ENCODE measurements around the gene PPAN.

Gene PPAN

DNA sequence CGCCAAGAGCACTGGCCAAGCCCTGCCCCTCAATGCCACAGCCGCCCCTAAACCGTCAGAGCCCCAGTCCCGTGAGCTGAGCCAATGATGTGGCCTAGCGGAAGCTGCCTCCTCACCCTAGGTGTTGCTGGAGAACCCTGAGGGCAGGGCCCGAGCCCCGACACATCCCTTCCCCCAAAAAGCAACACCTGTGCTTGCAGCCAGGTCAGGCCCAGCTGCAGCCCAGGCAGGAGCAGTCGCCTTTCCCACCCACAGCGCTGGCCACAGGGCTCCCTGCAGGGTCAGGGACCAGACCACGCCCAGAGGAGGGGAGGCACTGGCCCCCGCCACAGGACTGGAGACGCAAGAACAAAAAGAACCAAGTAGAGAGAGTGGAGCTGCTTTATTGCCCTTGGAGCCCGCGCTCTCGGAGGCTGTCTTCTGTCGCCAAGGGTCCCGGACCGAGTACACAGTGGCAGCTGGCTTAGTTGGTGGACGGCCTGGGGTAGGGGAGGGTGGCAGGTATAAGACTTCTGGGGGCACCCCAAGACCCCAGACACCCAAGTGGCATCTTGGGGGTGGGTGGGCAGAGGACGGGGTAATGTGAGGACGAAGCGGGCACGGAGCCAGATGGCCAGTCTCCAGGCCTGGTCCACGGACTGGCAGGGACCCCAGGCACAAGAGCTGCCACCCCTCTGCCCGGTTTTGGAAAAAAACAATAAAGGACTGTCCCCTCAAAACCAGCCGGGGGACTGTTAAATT, 8.7 kb downstream of the PPAN start:
- DNase-seq: no peak

DNA sequence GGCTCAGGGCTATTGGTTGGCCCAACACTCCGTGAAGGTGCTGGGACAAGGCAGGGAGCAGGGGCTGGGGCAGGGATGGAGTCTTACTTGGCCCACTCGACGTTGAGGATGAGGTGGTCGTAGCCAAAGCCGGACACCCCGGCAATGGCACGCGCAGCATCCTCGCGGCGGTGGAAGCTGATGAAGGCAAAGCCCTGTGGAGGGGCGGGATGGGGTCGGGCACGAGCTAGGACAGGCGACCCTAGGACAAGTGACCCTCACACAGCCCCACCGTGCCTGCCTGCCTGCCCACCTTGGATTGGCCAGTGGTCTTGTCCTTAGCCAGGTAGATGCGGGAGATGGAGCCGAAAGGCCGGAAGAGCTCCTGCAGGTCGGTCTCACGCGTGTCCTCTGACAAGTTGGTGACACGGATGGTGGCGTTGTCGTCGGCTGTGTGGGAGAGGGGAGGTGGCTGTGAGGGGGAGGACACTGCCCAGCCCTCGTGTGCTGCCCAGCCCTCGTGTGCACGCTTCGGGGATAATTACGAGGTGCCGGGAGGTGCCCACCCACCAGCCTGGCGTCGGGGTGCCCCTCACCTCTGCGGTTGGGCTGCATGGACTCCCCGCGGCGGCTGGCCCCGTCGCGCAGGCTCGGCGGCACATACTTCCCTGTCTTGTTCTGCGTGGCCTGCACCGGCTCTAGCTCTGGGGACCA, 9.4 kb downstream of the PPAN start:
- DNase-seq: no peak

DNA sequence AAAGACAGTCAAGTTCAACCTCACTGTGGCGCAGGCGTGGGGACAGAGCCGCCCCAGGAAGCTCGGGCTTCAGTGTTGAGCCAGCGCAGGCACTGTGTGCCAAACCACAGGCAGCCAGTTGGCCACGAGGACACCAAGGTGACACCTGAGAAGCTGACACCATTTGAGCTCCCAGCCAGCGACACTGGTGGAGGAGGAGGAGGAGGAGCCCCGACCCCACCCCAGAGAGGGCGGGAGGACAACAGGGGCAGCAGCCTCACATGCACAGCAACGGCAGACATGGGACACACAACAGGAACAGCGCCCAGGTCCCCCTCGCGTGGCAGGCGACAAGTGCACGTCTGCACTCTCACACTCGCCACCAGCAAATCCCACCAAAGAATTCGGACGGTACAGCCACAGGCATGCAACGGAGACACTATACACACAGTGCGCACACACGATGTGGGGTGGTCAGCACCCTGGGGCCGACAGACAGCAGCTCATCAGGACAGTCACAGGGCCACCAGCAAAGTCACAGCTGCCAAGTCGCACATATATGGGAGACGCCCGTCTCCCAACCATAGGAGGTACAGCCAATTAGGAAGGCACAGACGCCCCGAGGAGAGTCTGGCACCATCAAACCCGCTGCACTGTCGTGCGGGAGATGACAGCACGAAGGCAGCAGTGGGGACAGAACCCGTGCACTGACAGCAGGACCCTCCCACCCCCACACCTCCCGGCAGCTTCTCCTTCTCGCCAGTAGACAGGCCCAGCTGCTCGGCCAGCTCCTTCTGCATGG, 10.1 kb downstream of the PPAN start:
- DNase-seq: no peak

DNA sequence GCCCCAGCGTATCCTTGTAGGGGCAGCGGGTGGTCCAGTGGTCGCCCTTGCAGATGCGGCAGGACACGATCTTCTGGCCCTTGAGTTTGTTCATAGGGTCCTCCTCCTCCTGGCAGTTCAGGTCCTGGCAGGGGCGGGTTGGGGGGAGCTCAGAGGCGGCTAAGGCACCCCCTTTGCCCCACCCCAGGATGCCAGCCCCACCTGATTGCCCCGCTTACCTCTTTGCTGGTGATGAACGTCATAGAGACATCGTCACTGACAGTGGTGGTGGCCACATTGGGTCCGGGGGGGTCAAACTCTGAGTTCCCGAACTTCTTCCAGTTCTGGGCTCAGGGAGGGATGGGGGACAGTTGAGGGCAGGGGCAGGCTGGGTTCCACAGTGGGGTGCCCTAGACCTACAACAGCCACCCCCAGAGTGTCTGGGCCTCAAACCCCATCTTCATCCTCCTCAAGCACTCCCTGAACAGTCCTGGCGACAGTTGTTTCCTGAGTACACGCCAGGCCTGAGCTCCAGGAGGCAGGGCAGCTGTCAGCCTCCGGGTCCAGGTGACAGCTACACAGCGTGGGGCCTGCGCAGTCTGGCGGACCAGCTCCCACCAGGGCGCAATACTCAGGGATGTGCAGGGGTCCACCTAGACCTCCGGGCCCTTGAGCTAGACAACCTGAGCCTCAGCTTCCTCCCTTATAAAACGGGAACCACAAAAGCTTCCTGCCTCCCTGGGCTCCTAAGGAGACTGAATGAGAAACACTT, 10.9 kb downstream of the PPAN start:
- DNase-seq: no peak

DNA sequence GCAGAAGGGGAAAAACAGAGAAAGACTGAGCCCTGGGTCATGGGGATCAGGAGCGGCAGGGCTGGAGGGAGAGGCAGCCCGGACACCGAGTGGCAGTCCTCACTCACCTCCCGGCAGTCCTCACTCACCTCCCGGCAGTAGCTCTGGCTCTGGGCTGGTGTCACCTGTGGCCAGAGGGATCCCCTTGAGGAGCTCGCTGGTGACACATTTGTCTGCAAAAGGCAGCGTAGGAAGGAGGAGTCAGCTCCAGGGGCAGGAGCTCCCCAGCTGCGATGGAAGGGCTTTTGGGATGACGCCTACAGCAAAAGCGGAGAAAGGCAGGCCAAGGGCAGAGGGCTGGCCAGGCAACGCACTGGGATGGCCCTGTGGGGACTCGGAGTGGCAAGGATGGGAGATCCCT, 12.8 kb downstream of the PPAN start:
- no peak for DNase-seq

DNA sequence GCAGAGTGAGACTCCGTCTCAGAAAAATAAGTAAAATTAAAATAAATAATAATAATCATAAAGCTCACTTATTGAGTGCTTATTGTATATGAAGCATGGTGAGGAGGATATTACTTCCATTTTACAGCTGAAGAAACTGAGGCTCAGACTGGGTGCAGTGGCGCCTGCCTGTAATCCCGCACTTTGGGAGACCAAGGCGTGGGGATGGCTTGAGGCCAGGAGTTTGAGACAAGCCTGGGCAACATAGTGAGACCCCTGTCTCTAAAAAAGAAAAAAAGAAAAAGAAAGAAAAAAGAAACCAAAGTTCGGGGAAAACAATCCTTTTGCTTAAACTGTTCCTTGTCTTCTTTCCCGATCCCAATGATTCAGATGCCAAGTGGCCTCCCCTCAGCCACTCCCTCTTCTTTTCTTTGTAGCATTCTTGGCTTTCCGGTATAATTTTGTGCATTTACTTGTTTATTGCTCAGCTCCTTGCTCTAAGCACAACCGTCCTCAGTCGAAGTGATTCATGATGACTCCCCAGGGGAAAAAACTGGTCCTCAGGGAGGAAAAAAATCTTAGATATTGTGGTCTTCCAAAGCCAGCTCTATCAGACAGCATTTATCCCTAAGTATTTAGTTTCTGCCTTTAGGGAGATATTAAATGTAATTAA, 14.5 kb downstream of the PPAN start:
- DNase-seq: no peak

DNA sequence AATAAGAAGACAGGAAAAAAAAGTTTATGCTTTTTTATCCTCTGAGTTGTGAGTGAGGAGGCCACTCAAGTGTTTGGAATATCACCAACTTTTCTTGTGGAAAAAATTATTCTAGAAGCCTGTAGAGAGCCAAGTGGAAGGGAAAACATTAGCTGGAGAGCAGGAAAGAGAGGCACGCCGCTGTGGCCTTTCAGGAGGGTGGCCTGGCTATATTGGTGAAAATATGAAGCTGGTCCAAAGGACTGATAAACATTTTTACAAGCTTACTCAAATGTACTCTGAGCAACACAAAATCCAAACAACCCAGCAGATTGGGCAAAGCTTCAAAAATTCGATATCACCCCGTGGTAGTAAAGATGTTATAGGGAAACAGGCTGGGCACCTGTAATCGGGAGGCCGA, 15.9 kb downstream of the PPAN start:
- no peak for DNase-seq

DNA sequence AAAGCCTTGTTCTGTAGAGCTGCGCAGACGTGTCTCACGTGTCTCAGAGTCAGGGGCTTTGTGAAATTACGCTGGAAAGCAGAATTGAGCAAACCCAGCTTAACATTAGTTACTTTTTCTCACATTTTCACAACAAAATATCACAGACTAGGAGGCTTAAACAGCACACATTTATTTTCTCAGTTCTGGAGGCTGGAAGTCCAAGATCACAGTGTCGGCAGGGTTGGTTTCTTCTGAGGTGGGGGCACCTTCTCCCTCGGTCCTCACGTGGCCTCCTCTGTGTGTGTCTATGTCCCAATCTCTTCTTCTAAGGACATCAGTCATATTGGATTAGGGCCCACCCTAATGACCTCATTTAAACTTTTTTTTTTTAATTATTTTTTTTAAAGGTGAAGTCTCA, 18.3 kb downstream of the PPAN start:
- no peak for DNase-seq

DNA sequence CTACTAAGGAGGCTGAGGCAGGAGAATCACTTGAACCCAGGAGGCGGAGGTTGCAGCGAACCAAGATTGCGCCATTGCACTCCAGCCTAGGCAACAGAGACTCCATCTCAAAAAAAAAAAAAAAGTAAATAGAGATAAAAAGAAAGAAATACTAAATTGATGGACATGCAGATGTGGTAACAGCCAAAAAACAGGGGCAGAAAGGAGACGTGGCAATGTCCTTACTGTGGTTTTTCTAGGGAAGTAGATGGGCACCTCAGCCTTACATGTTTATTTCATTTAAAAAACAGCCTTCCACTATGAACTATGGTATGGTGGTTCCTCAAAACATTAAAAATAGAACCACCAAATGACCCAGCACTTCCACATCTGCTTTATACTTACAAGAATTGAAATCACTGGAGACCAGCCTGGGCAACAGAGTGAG, 20.1 kb downstream of the PPAN start:
- DNase-seq: no peak

DNA sequence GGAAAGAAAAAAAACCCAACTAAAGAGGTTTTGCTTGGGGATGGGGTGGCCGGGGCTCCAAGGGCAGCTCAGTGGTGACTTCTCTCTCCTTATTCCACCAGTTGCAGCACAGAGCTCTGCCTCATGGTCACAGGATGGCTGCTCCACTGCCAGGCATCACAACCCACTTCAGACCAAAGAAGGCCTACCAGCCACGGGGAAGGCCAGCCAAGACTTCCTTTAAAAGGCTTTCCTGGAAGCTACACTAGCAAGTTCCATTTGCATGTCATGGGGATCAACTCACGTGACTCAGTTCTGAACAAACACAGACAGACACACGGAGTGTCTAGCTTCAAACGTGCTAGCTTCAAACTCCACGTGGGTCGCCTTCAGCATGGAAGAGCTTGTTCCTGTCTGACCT, 26.7 kb downstream of the PPAN start:
- DNase-seq: no peak

DNA sequence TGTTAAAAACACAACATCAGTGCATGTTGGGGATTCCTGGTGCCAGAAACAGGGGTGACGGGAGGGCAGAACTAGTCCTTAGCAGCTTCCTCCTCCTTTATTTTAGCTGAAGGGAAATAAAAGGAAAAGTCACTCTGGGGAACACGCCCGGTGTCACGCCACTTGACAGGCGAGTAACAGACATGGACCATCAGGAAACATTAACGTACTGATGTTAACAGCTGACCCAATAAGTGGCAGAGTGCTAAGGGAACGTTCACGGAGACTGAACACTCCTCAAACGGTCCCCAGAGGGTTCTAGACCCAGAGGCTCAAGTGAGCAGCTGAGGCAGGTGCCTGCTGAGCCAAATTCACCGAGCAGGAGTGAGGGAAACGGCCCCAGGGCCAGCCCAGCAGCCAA, 27.4 kb downstream of the PPAN start:
- peak; percentile 41 for DNase-seq

DNA sequence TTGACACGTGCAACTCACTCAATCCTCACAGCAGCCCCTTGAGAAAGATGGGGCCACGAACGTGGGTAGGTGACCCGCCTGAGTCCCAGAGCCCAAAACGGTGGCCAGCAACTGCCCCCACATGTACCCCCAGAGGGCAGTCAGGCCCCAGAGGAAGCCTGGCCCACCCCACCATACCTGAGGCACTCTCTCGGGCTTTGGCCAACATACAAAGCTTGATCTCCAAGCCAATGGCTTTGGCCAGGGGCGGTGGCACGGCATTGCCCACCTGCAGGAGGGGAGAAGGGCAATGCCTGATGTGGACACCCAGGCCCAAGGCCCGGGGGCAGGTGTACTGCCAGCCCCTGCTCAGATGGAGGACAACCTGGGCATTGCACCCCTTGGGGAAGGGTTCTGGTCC, 27.9 kb downstream of the PPAN start:
- DNase-seq: no peak

DNA sequence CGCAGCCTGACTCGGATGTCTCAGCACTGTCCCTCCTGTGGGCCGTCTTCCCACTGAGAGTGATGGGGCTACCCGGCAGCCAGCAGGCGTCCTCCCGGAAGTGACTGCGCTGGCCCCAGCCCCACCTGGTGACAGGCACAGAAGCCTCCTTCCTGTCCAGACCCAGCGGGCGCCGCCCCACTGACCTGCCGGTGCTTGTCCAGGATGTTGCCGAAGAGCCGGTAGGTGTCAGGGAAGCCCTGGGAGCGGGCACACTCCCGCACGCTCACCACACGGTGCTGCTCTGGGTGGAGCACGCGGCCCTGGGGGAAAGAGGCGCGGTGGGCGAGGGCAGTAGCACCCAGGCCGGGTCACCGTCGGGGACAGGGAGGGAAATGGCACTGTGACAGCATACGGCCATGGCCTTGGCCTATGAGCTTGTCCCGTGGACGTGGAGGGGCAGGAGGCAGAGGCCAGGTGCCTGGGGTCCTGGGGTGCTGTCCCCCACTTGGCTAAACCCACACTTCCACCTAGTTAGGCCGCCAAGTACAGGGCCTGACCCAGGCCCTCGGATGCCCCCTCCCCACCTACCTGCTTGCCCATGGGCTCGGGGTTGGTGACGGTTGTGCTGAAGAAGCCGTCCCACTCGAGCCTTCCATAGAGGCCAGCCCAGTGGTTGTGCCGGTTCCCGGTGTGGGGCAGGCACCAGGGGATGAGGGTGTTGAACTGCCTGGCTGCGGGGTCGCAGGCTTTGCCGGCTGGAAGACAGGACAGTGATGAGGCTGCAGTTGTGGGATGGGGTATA, 29.6 kb downstream of the PPAN start:
- no peak for DNase-seq

DNA sequence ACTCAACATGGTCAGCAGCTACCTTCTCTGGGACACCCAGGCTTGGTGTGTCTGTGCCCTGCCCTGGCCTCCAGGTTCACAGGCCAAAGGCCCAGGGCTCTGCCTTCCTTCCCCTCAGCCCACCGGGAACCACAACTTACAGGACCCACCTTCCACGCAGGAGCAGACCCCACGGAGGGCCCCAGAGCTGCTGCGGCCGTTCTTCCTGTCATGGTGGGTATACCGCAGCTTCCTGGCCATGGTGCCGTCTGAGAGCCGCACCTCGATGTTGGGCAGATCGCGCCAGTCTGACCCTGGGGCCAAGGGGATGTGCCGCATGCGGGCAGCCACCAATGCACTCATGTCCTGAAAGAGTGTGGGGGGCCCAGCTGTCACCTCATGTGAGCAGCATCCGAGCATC, 30.8 kb downstream of the PPAN start:
- no peak for DNase-seq

DNA sequence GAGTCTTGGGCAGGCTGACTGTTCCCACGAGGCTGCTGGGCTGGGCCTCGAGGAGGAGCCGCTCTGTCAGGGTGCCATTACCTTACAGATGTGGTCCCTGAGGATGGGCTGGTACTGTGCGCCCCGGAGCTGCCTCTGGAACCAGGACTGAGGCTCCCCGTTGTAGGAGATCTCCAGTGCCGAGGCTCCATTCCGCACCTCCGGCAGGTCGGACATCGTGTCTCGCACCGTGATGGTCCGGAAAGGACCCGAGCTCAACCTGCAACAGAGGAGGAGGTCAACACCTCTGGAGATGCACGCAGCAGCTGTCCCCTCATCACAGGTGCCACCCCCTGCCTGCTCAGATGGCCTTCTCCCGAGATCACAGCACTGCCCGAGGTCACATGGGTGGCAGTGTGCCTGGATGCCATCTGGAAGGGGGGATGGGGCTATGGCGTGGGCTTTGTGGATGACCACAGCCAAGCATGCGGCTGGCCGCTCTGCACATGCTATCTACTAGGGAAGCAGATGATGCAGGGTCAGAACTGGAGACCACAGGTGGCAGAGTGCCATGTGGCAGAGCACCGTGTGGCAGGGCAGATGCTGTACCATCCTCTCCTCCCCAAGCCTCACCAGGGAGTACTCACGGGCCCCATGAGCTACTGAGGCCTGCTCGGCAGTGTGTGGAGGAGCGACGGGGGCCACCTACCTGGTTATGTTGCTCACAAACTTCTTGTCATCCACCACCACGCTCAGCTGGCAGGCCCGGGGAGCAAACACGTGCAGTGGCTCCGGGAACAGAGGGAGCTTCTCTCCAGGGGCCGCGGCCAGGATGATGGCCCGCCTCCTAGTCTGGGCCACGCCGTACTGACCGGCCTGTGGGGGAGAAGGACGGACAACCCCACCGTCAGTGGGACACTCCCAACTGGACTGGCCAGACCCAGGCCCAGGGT, 31.9 kb downstream of the PPAN start:
- no peak for DNase-seq

DNA sequence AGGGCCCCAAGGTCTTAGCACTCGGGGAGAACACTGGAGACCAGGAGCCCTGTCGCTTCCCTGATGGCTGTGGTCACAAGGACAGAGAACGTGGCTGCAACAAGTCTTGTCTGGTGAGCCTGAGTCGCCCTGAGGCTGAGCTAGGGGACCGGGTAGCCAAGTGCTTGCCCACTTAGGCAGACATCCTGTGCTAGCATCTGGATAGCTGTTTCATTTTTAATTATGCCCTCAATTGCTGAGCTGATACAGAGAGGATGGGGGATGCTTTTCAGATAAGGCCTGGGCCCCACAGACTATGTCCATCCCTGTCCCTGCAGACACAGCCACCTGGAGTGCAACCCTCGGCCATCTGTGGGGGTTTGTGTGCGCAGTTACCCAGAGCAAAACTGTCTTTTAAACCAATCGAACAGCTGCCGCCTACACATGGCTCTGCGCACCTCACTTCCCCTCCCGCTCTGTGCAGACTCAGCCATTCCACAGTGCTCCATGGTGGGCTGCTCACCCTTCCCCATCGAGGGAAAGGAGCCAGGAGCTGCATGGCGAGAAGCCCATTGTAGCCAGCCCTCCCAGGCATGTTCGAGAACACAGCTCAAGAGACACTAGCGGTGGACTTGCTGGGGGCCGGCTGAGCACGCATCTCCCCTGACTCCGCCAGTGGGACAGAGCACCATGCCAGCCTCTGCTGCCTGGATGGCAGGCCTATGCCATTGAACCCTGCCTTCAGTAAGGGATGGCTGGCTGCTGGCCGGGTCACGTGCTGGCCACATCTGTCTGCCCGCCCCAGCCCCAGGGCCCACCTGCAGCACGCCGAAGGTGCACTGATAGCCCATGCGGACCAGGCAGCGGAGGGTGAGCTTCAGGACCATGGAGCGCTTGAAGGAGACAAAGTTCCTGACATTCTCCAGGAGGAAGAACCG, 33.0 kb downstream of the PPAN start:
- DNase-seq: no peak

DNA sequence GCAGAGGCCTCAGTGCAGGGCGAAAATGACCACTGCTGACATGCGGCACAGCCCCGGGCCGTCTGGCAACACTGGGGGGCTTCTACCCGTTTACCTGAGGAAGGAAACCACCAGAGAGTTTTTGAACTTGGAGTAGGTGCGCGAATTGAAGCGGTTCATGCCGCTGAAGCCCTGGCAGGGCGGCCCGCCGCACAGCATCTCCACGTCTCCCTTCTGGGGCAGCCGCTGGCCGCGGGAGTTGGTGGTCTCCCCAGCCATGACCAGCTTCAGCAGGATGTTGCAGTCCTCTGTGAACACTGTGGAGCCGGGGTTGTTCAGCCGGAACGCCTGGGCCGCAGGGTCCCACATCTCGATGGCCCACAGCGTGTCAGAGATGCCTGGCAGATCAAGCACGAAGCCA, 33.8 kb downstream of the PPAN start:
- no peak for DNase-seq

DNA sequence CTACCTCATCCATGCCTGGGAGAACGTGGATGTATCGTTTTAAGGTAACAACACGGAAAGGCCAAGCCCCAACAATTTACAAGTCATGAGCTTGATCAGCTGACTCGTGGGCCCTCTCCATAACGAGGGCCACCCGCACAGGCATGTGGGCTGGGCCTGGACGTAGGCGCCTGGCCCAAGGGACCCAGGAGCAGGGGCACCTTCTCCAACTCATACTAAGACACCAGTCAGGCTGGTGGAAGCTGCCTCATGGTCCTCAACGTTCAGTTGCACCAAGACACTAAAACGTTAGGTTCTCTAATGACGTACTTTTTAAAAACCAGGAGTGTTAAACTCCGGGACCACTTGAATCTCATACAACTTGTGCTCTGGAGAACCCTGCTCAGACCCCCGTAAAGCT, 35.3 kb downstream of the PPAN start:
- DNase-seq: no peak

DNA sequence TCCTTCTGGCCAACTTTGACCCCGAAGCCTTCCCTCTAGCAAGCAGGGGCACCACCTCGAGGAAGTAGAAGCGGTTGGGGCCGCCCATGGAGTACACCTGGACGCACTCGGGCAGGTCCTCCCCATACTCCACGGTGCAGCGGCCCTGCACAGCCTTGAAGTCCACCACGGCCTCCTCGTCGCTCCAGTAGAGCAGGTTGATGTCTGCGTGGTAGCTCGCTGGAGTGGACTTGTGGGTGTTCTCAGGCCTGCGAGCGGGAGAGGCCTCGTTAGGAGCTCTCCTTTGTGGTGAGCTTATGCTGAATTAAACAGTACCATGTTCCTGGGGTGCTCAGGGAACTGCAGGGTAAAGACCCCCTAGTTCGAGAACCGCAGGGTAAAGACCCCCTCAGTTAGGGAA, 35.8 kb downstream of the PPAN start:
- DNase-seq: no peak

All from retina (tissue), 1 donor.